ENCODE results near the gene CRYBG2.

CRYBG2 gene

GRCh38 chr1:26354972-26355371 lies 1.0 kb upstream of the CRYBG2 start:
- DNase-seq (ENCODE audit: low read depth) = no peak

DNA sequence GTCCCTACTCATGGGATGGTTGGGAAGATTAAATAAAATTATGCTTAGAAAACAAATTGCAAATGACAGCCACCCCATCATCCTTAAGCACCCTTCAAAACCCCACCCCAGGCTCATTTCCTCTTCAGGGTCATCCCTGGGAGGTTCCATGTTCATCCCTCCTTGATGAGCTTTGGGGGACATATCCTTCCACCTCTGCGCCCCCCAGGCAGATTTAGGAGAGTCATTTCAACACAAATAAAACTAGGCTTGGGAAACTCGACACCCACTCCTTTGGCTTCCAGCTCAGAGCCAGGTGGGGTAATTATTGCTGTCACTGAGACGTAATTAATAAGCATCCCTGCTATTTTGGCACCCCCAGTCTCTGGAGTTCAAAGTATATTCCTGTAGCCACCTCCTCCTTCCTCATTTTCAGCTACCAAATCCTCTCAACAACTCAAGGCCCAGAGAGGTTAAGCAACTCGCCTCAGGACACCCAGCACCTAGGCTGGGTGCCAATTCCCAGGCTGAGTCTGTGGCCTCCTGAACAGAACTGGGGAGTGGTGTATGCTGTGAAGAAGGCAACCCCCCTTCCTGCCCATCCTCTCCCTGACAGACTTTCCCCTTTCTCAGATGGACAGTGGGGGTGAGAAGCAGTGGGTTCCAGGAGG lies 595 bp downstream of the CRYBG2 start:
- TF ChIP-seq, protein P1, sequence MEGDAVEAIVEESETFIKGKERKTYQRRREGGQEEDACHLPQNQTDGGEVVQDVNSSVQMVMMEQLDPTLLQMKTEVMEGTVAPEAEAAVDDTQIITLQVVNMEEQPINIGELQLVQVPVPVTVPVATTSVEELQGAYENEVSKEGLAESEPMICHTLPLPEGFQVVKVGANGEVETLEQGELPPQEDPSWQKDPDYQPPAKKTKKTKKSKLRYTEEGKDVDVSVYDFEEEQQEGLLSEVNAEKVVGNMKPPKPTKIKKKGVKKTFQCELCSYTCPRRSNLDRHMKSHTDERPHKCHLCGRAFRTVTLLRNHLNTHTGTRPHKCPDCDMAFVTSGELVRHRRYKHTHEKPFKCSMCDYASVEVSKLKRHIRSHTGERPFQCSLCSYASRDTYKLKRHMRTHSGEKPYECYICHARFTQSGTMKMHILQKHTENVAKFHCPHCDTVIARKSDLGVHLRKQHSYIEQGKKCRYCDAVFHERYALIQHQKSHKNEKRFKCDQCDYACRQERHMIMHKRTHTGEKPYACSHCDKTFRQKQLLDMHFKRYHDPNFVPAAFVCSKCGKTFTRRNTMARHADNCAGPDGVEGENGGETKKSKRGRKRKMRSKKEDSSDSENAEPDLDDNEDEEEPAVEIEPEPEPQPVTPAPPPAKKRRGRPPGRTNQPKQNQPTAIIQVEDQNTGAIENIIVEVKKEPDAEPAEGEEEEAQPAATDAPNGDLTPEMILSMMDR (IDR thresholded peaks at IDR 0.05; ENCODE audit: low read length, missing control alignments) = no peak

More at GRCh38 chr1:26354972-26355371, 1.0 kb upstream of the CRYBG2 start:
- H3K4me3 ChIP-seq (replicated peaks; ENCODE audit: low read depth, low read length) = no peak overlapping the region
- TF ChIP-seq, protein P1 (IDR thresholded peaks at IDR 0.05; ENCODE audit: low read length, missing control alignments) = no peak

DNA sequence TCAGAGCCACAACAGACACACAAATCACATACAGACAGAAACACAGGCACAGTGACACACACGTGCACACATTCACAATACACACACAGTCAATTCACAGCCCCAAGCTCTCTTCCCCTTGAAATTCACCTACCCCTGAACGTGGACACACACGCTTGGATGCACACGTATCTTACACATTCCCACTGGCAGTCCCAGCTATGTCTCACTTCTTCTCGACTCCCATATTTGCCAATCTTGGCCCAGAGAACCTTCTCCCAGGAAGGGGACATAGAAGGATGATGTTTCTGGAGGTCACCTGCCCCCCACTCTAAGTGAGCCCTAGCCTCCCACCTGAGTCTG lies 1.6 kb downstream of the CRYBG2 start:
- no peak for DNase-seq (ENCODE audit: low read depth)
- no peak overlapping the region for H3K4me3 ChIP-seq (replicated peaks; ENCODE audit: low read depth, low read length)
- TF ChIP-seq, protein P1 (IDR thresholded peaks at IDR 0.05; ENCODE audit: low read length, missing control alignments) = no peak

More for the DNA sequence above, 595 bp downstream of the CRYBG2 start:
- no peak overlapping the region for H3K4me3 ChIP-seq (replicated peaks; ENCODE audit: low read depth, low read length)
- DNase-seq (ENCODE audit: low read depth) = no peak

DNA sequence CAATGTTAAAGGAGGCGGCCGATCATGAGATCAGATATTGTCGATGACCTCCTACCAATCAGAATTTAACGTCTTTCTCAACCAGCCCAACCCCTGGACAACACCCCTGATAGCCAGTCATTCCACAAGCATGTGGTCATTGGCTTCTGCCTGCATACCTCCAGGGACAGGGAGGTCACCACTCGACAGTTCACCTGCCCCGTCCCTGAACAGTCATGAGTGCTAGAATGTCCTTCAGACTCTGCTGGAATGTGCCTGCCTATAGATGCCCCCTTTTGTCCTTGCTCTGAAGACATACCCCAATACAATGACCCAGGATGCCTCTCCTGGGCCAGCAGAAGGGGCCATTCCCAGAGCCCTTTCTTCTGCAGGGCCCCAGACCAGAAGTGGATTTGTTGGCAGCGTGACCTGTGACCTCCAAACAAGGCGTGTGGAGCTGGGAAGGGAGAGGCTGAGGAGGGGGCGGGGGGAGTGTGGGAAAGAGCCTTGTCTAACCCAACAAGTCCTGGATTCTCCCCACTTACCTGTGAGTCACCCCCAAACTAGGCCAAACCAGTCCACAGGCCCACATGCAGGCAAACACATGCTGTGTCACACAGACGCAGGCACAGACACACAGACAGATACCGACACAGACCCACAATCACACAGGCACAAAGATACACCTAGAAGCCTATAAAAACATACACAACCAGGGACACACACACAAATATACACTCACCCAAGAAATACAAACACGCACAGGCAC lies 2.2 kb downstream of the CRYBG2 start:
- no peak overlapping the region for H3K4me3 ChIP-seq (replicated peaks; ENCODE audit: low read depth, low read length)
- TF ChIP-seq, protein P1 (IDR thresholded peaks at IDR 0.05; ENCODE audit: low read length, missing control alignments) = no peak
- DNase-seq (ENCODE audit: low read depth) = no peak

DNA sequence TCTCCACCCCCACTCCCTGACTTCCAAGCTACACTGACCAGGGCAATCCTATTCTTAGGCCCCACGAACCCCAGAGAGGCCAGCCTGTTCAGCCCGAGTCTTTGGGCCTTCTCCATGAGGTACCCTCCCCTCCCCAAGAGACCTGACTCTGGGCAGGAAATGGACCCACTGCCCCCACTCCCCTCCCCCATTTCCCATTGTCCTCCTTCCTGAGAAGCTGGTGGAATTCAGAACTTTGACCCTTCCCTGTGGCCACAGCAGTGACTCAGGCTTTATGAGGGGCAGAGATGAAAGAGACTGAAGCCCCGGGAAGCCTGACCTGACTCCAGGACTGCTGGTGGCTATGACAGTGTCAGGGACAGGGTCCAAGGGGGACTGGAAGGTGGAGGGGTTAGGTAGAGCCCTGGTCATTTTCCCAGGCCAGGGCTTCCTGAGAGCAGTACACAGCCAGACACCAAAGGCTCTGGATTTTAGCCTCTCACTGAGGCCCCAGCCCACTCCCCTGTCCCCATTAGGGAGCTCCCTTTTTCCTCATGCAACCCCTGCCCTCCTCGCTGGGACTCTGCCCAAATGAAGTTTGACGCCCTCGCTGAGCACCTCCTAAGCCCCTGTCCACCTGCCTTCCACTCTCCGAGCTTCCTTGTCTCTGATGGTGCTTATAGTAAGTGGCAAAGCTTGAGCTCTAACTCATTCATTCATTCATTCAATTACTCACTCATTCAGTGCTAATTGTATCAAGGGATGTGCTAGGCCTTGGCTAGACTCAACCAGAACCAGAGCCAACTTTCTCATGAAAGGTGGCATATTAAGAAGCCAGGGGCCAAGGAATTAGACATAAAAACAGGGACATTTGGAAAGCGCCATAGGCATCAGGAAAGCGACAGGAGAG lies 3.0 kb downstream of the CRYBG2 start:
- TF ChIP-seq, protein P1 (IDR thresholded peaks at IDR 0.05; ENCODE audit: low read length, missing control alignments) = no peak
- H3K4me3 ChIP-seq (replicated peaks; ENCODE audit: low read depth, low read length) = no peak overlapping the region
- peak; percentile 49 for DNase-seq (ENCODE audit: low read depth)

- TF ChIP-seq, protein P1 (IDR thresholded peaks at IDR 0.05; ENCODE audit: low read length, missing control alignments) = no peak
Observed at GRCh38 chr1:26350343-26350700, 3.6 kb downstream of the CRYBG2 start.

More at GRCh38 chr1:26350343-26350700, 3.6 kb downstream of the CRYBG2 start:
- no peak for DNase-seq (ENCODE audit: low read depth)
- H3K4me3 ChIP-seq (replicated peaks; ENCODE audit: low read depth, low read length) = no peak overlapping the region

All from fibroblast of pulmonary artery (primary cell).